HL-60 (cell line): ENCODE measurements around the gene ZRANB3.

Source experiments
- DNase-seq, 2 experiments: peaks; one replicate each; pipeline ENCODE4 v3.0.0-alpha.2; 2010 to 2020; ENCODE audit warnings: low read depth in 1 of 2, low spot score in 1 of 2
- H3K27ac ChIP-seq: fragments of 250-450 bp; sonication (Bioruptor Pico); replicated peaks from 2 replicates; pipeline ENCODE4 v1.5.1; 2020; ENCODE audit warnings: mild to moderate bottlenecking, moderate library complexity
- H3K27me3 ChIP-seq: fragments of 250-450 bp; sonication (Bioruptor Pico); 2 replicates; pipeline ENCODE4 v1.5.1; 2021; ENCODE audit warnings: mild to moderate bottlenecking, moderate library complexity; ENCODE audit not compliant: insufficient read depth, poor library complexity, severe bottlenecking
- H3K4me3 ChIP-seq: replicated peaks from 2 replicates; pipeline ENCODE4 v1.5.1; 2011; ENCODE audit warnings: mild to moderate bottlenecking, control low read depth, low read length; ENCODE audit not compliant: insufficient read depth
- CTCF ChIP-seq: IDR thresholded peaks from one replicate; pipeline ENCODE4 v1.5.1; 2011; ENCODE audit warnings: low read length, control low read depth, inconsistent platforms; ENCODE audit not compliant: insufficient read depth
- GABPA ChIP-seq: IDR thresholded peaks from 2 replicates; pipeline ENCODE4 v1.6.1; 2012; ENCODE audit warnings: low read depth
- POLR2AphosphoS5 ChIP-seq: IDR thresholded peaks from 2 replicates; pipeline ENCODE4 v1.6.1; 2012; ENCODE audit warnings: low read depth
- REST ChIP-seq: IDR thresholded peaks from 2 replicates; pipeline ENCODE4 v1.6.1; 2012; ENCODE audit warnings: low read depth; ENCODE audit not compliant: insufficient replicate concordance
- SPI1 ChIP-seq: IDR thresholded peaks from 2 replicates; pipeline ENCODE4 v1.6.1; 2012; ENCODE audit warnings: low read depth, mild to moderate bottlenecking, borderline replicate concordance

The ZRANB3 gene

GRCh38 chr2:135167273-135167672, 363.7 kb downstream of the ZRANB3 start:
- TF ChIP-seq POLR2AphosphoS5 = no peak
- TF ChIP-seq CTCF = no peak
- no peak for TF ChIP-seq GABPA

GRCh38 chr2:135164431-135164830, 366.6 kb downstream of the ZRANB3 start:
- TF ChIP-seq POLR2AphosphoS5 (no peak), GABPA (no peak), SPI1 (no peak), CTCF (no peak), REST (no peak)
- Histone ChIP-seq H3K27ac (no peak overlapping the region), H3K27me3 (no peaks in the 10 kb centered on the region), H3K4me3 (no peak overlapping the region)
- DNase-seq = no peak

More at GRCh38 chr2:135167273-135167672, 363.7 kb downstream of the ZRANB3 start:
- DNase-seq = no peak
- H3K27ac ChIP-seq = no peak overlapping the region
- no peak overlapping the region for H3K4me3 ChIP-seq
- H3K27me3 ChIP-seq = no peaks in the 10 kb centered on the region

- H3K27ac ChIP-seq = no peak overlapping the region
- TF ChIP-seq CTCF (no peak), POLR2AphosphoS5 (no peak), REST (no peak), SPI1 (no peak), GABPA (no peak)
- DNase-seq = no peak
- H3K4me3 ChIP-seq = no peak overlapping the region
- no peaks in the 10 kb centered on the region for H3K27me3 ChIP-seq
Observed at GRCh38 chr2:135163901-135164300, 367.1 kb downstream of the ZRANB3 start.

- H3K4me3 ChIP-seq = no peak overlapping the region
- H3K27me3 ChIP-seq = no peaks in the 10 kb centered on the region
- DNase-seq = no peak
- TF ChIP-seq GABPA = no peak
- no peak for TF ChIP-seq POLR2AphosphoS5
- no peak for TF ChIP-seq SPI1
- no peak for TF ChIP-seq CTCF
- TF ChIP-seq REST = no peak
- H3K27ac ChIP-seq = no peak overlapping the region
Observed at GRCh38 chr2:135163306-135163705, 367.7 kb downstream of the ZRANB3 start.
